ENCODE results near the gene RPL10.

DNA sequence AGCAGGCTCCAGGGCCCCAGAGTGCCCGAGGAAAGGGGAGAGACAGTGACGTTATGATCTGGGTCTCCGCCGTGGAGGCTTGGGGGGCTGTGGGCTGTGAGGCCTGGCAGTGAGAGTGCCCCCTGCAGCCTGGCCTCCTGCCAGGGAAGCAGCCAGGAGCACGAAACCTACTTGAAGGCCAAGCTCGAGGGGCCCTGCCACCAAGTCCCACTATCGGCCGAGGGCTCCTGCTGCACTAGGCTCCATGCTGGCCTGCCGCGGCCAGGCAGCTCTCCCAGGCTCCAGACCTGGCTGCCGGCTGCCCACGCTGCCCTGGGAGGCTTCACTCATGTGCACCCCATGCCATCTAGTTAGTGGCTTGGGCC is 42.4 kb upstream of the RPL10 start:
- TF ChIP-seq, protein P1, sequence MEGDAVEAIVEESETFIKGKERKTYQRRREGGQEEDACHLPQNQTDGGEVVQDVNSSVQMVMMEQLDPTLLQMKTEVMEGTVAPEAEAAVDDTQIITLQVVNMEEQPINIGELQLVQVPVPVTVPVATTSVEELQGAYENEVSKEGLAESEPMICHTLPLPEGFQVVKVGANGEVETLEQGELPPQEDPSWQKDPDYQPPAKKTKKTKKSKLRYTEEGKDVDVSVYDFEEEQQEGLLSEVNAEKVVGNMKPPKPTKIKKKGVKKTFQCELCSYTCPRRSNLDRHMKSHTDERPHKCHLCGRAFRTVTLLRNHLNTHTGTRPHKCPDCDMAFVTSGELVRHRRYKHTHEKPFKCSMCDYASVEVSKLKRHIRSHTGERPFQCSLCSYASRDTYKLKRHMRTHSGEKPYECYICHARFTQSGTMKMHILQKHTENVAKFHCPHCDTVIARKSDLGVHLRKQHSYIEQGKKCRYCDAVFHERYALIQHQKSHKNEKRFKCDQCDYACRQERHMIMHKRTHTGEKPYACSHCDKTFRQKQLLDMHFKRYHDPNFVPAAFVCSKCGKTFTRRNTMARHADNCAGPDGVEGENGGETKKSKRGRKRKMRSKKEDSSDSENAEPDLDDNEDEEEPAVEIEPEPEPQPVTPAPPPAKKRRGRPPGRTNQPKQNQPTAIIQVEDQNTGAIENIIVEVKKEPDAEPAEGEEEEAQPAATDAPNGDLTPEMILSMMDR (IDR thresholded peaks at IDR 0.05), result no peak
- no peak for TF ChIP-seq POLR2A (IDR thresholded peaks at IDR 0.05)
